Upper lobe of left lung (tissue), 6 donors: ENCODE results near the gene PRCP. TPM values are rescaled to one million over a fixed set of nuclear protein-coding genes. Genes with fewer than 3 reads are reported as not detected.

Source experiments
- ATAC-seq, 2 donors: fragments of 200-7000 bp; cut with Tn5 transposase; one replicate each; pipeline ENCODE4 v1.9.1; 2022; ENCODE audit warnings: mild to moderate bottlenecking in 2 of 2, moderate library complexity in 2 of 2; ENCODE audit not compliant: low FRiP score in 2 of 2
- DNase-seq, 2 donors: peaks; one replicate each; pipeline ENCODE4 v3.0.0-alpha.2; 2019 to 2020
- H3K27ac ChIP-seq, 4 donors: fragments of 200-600 bp; sonication (generic); one replicate each; pipeline ENCODE4 v1.5.1; 2016 to 2019
- H3K27me3 ChIP-seq, 4 donors: fragments of 200-600 bp; sonication (generic); one replicate each; pipeline ENCODE4 v1.5.1; 2017 to 2019
- H3K36me3 ChIP-seq, 4 donors: fragments of 200-600 bp; sonication (generic); one replicate each; pipeline ENCODE4 v1.5.1; 2016 to 2019
- H3K4me1 ChIP-seq, 4 donors: fragments of 200-600 bp; sonication (generic); one replicate each; pipeline ENCODE4 v1.5.1; 2018 to 2019
- H3K4me3 ChIP-seq, 4 donors: fragments of 200-600 bp; sonication (generic); one replicate each; pipeline ENCODE4 v1.5.1; 2017 to 2019; ENCODE audit warnings: mild to moderate bottlenecking in 2 of 4, moderate library complexity in 1 of 4
- H3K9me3 ChIP-seq, 4 donors: fragments of 200-600 bp; sonication (generic); one replicate each; pipeline ENCODE4 v1.5.1; 2018 to 2019
- EP300 ChIP-seq, 4 donors: sonication (generic); formaldehyde crosslinking; IDR thresholded peaks; one replicate each; pipeline ENCODE4 v1.5.1; 2017; ENCODE audit warnings: antibody characterized with exemption in 4 of 4, control low read depth in 2 of 4
- POLR2A ChIP-seq, 4 donors: fragments of 450-650 bp; IDR thresholded peaks; one replicate each; pipeline ENCODE4 v1.5.1; 2016 to 2017; ENCODE audit warnings: antibody characterized with exemption in 4 of 4, mild to moderate bottlenecking in 2 of 4
- POLR2AphosphoS5 ChIP-seq, 2 donors: sonication (generic); formaldehyde crosslinking; IDR thresholded peaks; one replicate each; pipeline ENCODE4 v1.5.1; 2017; ENCODE audit warnings: antibody characterized with exemption in 2 of 2
- WGBS, 2 donors: methylation state at CpG; one replicate each; pipeline ENCODE4 v1.1.5; 2017 to 2018; 5-methylcytosine and 5-hydroxymethylcytosine counted together
- total RNA-seq, 6 donors: library from RNA; depleted of rRNA in 4 of 6; stranded (reverse); fragments of >200 nt in 4 of 6; gene quantifications; one replicate each; pipeline versions ENCODE4 v1.1.0 to v1.2.1, GENCODE V29; 2016 to 2021
- TF ChIP-seq, protein P1 (sequence below), 6 experiments: fragments of 450-650 bp in 4 of 6; fragments of 200-600 bp in 2 of 6; sonication (generic) in 2 of 6; IDR thresholded peaks; one replicate each; pipeline ENCODE4 v1.5.1; 2016 to 2019; ENCODE audit warnings: antibody characterized with exemption in 6 of 6
- donor health status: DM: no; HTN: no; CAD: no; lungs with moderate emphysema.
- donor health status: DM: no; HTN: yes; CAD: no; lungs with severe emphysema.

PRCP gene
- total RNA-seq, 6 donors from 2014 or later: 11.5 to 84.5 (median 39.1) TPM

GRCh38 chr11:82775218-82775617, 125.0 kb downstream of the PRCP start:
- H3K36me3 ChIP-seq: no peaks in the 10 kb centered on the region

More at GRCh38 chr11:82775218-82775617, 125.0 kb downstream of the PRCP start:
- H3K4me1 ChIP-seq: no peaks in the 10 kb centered on the region
- H3K27ac ChIP-seq: no peak overlapping the region
- TF ChIP-seq, protein P1, sequence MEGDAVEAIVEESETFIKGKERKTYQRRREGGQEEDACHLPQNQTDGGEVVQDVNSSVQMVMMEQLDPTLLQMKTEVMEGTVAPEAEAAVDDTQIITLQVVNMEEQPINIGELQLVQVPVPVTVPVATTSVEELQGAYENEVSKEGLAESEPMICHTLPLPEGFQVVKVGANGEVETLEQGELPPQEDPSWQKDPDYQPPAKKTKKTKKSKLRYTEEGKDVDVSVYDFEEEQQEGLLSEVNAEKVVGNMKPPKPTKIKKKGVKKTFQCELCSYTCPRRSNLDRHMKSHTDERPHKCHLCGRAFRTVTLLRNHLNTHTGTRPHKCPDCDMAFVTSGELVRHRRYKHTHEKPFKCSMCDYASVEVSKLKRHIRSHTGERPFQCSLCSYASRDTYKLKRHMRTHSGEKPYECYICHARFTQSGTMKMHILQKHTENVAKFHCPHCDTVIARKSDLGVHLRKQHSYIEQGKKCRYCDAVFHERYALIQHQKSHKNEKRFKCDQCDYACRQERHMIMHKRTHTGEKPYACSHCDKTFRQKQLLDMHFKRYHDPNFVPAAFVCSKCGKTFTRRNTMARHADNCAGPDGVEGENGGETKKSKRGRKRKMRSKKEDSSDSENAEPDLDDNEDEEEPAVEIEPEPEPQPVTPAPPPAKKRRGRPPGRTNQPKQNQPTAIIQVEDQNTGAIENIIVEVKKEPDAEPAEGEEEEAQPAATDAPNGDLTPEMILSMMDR (IDR thresholded peaks at IDR 0.05): no peak
- TF ChIP-seq EP300 (IDR thresholded peaks at IDR 0.05): no peak
- no peak for TF ChIP-seq POLR2AphosphoS5 (IDR thresholded peaks at IDR 0.05)
- no peak for TF ChIP-seq POLR2A (IDR thresholded peaks at IDR 0.05)
- H3K4me3 ChIP-seq: no peak overlapping the region
- WGBS, 2 donors: 71 to 77% methylated on average over 1 of the region's 1 CpG
- H3K27me3 ChIP-seq: no peaks in the 10 kb centered on the region
- ATAC-seq: no peak
- H3K9me3 ChIP-seq: peaks cover 0 to 4% (median 0%) of the 10 kb centered on the region in 4 donors
- DNase-seq: no peak

Other genes with a start within 250 kb of the PRCP start
- under 1 TPM in 1 of 6 donors, not detected in 5; 0.13 TPM for gene FAM181B, start 166.6 kb downstream of the PRCP start, total RNA-seq
- 1 to 10 TPM in 4 of 6 donors, not detected in 2; 1.3 to 5.6 (median 3.2) TPM for gene DDIAS, start 1.3 kb upstream of the PRCP start, total RNA-seq
- gene RAB30, start 171.5 kb upstream of the PRCP start, total RNA-seq: 10 to 100 TPM in 3 of 6 donors, 1 to 10 TPM in 3; 2.7 to 19.3 (median 9.6) TPM